Kidney epithelial cell (primary cell): Measurements from ENCODE around the gene CFD. TPM values are rescaled to one million over a fixed set of nuclear protein-coding genes. Genes with fewer than 3 reads are reported as not detected.
A peak's percentile ranks its signal among the peaks of the same experiment; 100 is the strongest.

Experiments
- DNase-seq: peaks from one replicate; pipeline ENCODE4 v3.0.0-alpha.2; 2010; ENCODE audit warnings: low read depth
- H3K27me3 ChIP-seq: 2 replicates; pipeline ENCODE4 v1.6.0; 2011; ENCODE audit warnings: low read length; ENCODE audit not compliant: control insufficient read depth, insufficient read depth
- H3K36me3 ChIP-seq: 2 replicates; pipeline ENCODE4 v1.5.1; 2011; ENCODE audit warnings: low read length; ENCODE audit not compliant: control insufficient read depth, insufficient read depth
- H3K4me3 ChIP-seq: 2 replicates; pipeline ENCODE4 v1.5.1; 2011; ENCODE audit warnings: low read depth, mild to moderate bottlenecking, control low read depth, low read length
- CTCF ChIP-seq: IDR thresholded peaks from 2 replicates; pipeline ENCODE4 v1.5.1; 2011; ENCODE audit warnings: mild to moderate bottlenecking, moderate library complexity, low read length, control low read depth, inconsistent platforms; ENCODE audit not compliant: insufficient read depth, poor library complexity, severe bottlenecking
- total RNA-seq: library from RNA; depleted of rRNA; stranded (reverse); fragments of >200 nt; gene quantifications from 2 replicates; pipeline ENCODE4 v1.2.3, GENCODE V29; 2015

CFD gene
- total RNA-seq, 1 donor from 2014 or later: 1.3 TPM

DNA sequence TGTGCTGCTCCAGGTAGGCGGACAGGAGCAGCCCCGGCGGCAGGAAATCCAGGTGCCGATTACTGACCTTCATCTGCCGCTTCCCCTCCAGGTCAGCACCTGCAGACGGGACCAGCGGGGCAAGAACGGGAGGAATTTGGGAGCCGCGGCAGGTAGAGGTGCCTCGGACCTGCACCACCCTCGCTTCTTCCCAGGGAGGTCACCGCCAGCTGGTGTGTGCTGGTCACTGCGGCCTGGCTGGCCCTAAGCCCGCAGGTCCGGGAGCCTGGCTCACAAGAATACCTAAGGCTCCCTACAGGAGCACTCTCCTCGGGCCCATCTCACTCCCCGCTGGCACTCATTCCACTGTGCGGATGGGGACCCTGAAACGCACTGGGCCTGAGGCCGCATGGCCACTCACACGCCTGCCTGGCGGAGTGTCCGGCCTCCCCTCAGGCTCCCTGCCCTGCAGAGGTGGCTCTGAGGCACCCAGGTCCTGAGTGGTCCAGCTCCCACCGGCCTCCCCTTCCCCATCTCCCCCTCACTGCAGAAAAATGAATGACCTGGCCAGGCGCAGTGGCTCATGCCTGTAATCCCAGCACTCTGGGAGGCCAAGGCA, 38.1 kb downstream of the CFD start:
- peak; percentile 22 for TF ChIP-seq CTCF
- peaks cover 5% of the 10 kb centered on the region for H3K36me3 ChIP-seq
- no peaks in the 10 kb centered on the region for H3K27me3 ChIP-seq
- no peak for DNase-seq
- no peak overlapping the region for H3K4me3 ChIP-seq

- H3K27me3 ChIP-seq: no peaks in the 10 kb centered on the region
- no peak overlapping the region for H3K4me3 ChIP-seq
- no peak for DNase-seq
- peaks cover 5% of the 10 kb centered on the region for H3K36me3 ChIP-seq
- TF ChIP-seq CTCF: no peak
These were observed 39.2 kb downstream of the CFD start for GRCh38 chr19:898663-899062.

GRCh38 chr19:899336-900042, 40.0 kb downstream of the CFD start:
- Histone ChIP-seq H3K4me3 (no peak overlapping the region), H3K27me3 (no peaks in the 10 kb centered on the region), H3K36me3 (peaks cover 5% of the 10 kb centered on the region)
- no peak for TF ChIP-seq CTCF
- DNase-seq: no peak

GRCh38 chr19:900043-900301, 40.5 kb downstream of the CFD start:
- no peak for TF ChIP-seq CTCF
- DNase-seq: no peak
- Histone ChIP-seq H3K27me3 (no peaks in the 10 kb centered on the region), H3K4me3 (no peak overlapping the region), H3K36me3 (peaks cover 5% of the 10 kb centered on the region)

GRCh38 chr19:900302-901111, 41.0 kb downstream of the CFD start:
- Histone ChIP-seq H3K36me3 (peaks cover 5% of the 10 kb centered on the region), H3K4me3 (no peak overlapping the region), H3K27me3 (no peaks in the 10 kb centered on the region)
- DNase-seq: no peak
- no peak for TF ChIP-seq CTCF
